ENCODE results near the gene IFNLR1.

The IFNLR1 gene

GRCh38 chr1:24206516-24207394, 19.7 kb upstream of the IFNLR1 start:
- no peak for TF ChIP-seq CTCF (IDR thresholded peaks at IDR 0.05; ENCODE audit: low read depth, low read length)
- H3K4me3 ChIP-seq (replicated peaks in 1 of 2; ENCODE audit: low read depth in 2 of 2, low read length in 2 of 2), result no peak overlapping the region
- no peak for DNase-seq (ENCODE audit: low read depth in 2 of 2)

DNA sequence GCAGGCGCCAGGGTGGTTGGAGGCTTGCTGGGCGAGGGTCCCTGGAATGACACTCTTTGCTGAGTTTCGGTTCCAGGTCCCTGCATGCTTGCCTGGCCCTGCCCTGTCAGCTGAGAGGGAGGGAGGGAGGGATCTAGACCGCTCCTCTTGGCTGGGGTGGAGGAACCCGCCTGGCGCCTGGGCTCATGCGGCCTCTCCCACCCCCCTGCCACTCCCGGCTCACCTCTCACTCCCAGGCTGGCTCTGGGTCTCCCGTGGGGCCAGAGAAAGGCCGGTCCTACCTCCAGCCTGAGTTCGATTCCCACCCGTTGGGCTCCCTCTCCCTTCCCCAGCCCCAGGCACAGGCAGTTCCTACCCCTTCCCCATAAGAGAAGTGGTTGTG, 19.0 kb upstream of the IFNLR1 start:
- DNase-seq (ENCODE audit: low read depth in 2 of 2), result no peak
- TF ChIP-seq CTCF (IDR thresholded peaks at IDR 0.05; ENCODE audit: low read depth, low read length), result no peak
- no peak overlapping the region for H3K4me3 ChIP-seq (replicated peaks in 1 of 2; ENCODE audit: low read depth in 2 of 2, low read length in 2 of 2)

GRCh38 chr1:24205345-24206082, 18.4 kb upstream of the IFNLR1 start:
- no peak for TF ChIP-seq CTCF (IDR thresholded peaks at IDR 0.05; ENCODE audit: low read depth, low read length)
- H3K4me3 ChIP-seq (replicated peaks in 1 of 2; ENCODE audit: low read depth in 2 of 2, low read length in 2 of 2), result no peak overlapping the region
- DNase-seq (ENCODE audit: low read depth in 2 of 2), result no peak

DNA sequence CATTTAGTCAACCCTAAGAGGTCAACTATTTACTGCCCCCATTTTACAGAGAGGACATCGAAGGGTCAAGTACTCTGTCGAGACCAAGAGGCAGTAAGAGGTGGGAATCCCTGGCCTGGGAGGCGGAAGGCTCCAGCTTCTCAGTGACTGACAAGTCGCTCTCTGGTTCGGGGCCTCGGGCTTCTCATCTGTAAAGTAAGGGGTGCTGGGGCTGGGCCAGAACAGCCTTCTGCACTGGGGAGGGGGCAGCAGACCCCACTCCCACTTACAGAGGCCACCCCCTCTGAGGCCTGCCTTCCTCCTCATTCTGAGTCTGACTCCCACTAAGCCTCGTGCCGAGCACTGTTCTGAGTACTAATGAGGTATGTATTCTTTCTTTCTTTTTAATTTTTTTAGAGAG, 17.0 kb upstream of the IFNLR1 start:
- DNase-seq (ENCODE audit: low read depth in 2 of 2), result no peak
- no peak for TF ChIP-seq CTCF (IDR thresholded peaks at IDR 0.05; ENCODE audit: low read depth, low read length)
- H3K4me3 ChIP-seq (replicated peaks in 1 of 2; ENCODE audit: low read depth in 2 of 2, low read length in 2 of 2), result no peak overlapping the region

GRCh38 chr1:24203404-24203803, 16.3 kb upstream of the IFNLR1 start:
- peak in 1 of 2 donors; percentile 26 for DNase-seq (ENCODE audit: low read depth in 2 of 2)
- no peak for TF ChIP-seq CTCF (IDR thresholded peaks at IDR 0.05; ENCODE audit: low read depth, low read length)
- H3K4me3 ChIP-seq (replicated peaks in 1 of 2; ENCODE audit: low read depth in 2 of 2, low read length in 2 of 2), result no peak overlapping the region

DNA sequence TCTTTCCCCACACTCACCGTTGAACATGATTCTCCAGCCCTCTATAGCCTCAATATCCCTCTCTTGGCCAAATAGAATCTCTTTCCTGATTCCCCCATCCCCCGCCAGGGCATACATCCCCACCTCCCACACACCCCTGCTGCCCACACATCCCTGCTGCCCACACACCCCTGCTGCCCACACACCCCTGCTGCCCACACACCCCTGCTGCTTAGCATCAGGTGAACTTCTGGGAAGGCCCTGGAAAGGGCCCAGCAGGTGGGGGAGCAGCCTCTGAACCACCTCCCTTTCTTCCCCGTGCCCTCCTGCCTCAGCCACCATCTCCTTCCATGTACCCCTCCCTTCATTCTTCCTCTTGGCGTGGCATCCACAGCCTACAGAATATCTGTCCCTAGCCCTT, 15.9 kb upstream of the IFNLR1 start:
- DNase-seq (ENCODE audit: low read depth in 2 of 2), result no peak
- H3K4me3 ChIP-seq (replicated peaks in 1 of 2; ENCODE audit: low read depth in 2 of 2, low read length in 2 of 2), result no peak overlapping the region
- TF ChIP-seq CTCF (IDR thresholded peaks at IDR 0.05; ENCODE audit: low read depth, low read length), result no peak

Data from cardiac fibroblast (primary cell).